SK-N-SH (cell line): Measurements from ENCODE around the gene TMEM198. TPM values are rescaled to one million over a fixed set of nuclear protein-coding genes. Genes with fewer than 3 reads are reported as not detected.

Experiments
- CTCF ChIA-PET: fragments of 300-600, 350-600 bp; formaldehyde crosslinking; extraction: SDS; loops from one replicate; lab custom pipeline; 2021; lab: Yijun Ruan, JAX
- POLR2A ChIA-PET: fragments of 350-600 bp; sonication (Branson Sonifier 250); formaldehyde crosslinking; extraction: SDS; loops from one replicate; lab custom pipeline; 2020; ENCODE audit warnings: antibody characterized with exemption, inconsistent platforms; lab: Yijun Ruan, JAX
- DNase-seq: peaks from one replicate; pipeline ENCODE4 v3.0.0; 2012
- H2AFZ ChIP-seq: fragments of 200-600 bp; sonication (generic); 2 replicates; pipeline ENCODE4 v1.8.1; 2016; ENCODE audit warnings: antibody characterized with exemption, mild to moderate bottlenecking, low read depth
- H3F3A ChIP-seq: fragments of 200-600 bp; sonication (generic); replicated peaks from 2 replicates; pipeline ENCODE3; 2016; ENCODE audit warnings: antibody characterized with exemption, mild to moderate bottlenecking; ENCODE audit not compliant: insufficient read depth
- H3K27ac ChIP-seq, 2 experiments: fragments of 200-500 bp in 1 of 2; fragments of 200-600 bp in 1 of 2; sonication (Bioruptor generic) in 1 of 2; sonication (generic), shearing (Covaris generic) in 1 of 2; 2 replicates each; pipeline versions ENCODE4 v1.5.1 to v1.6.1; 2014 to 2016; ENCODE audit warnings: low read depth in 2 of 2, inconsistent platforms in 1 of 2, low read length in 1 of 2, mild to moderate bottlenecking in 1 of 2, mixed read lengths in 1 of 2
- H3K27me3 ChIP-seq: fragments of 200-600 bp; sonication (generic), shearing (Covaris generic); 2 replicates; pipeline ENCODE4 v1.6.1; 2016; ENCODE audit warnings: mixed run types; ENCODE audit not compliant: insufficient read depth
- H3K36me3 ChIP-seq, 2 experiments: fragments of 200-500 bp in 1 of 2; fragments of 200-600 bp in 1 of 2; sonication (Bioruptor generic) in 1 of 2; sonication (generic) in 1 of 2; replicated peaks in 1 of 2; 2 replicates each; pipeline versions ENCODE3 to v1.5.1; 2014 to 2016; ENCODE audit warnings: low read length in 1 of 2, mild to moderate bottlenecking in 1 of 2; ENCODE audit not compliant: insufficient read depth in 2 of 2, control insufficient read depth in 1 of 2
- H3K4me1 ChIP-seq, 2 experiments: fragments of 200-500 bp in 1 of 2; fragments of 200-600 bp in 1 of 2; sonication (Bioruptor generic) in 1 of 2; sonication (generic), shearing (Covaris generic) in 1 of 2; 2 replicates each; pipeline versions ENCODE4 v1.5.1 to v1.6.1; 2014 to 2016; ENCODE audit warnings: low read depth in 1 of 2, low read length in 1 of 2, mixed run types in 1 of 2; ENCODE audit not compliant: insufficient read depth in 2 of 2, control insufficient read depth in 1 of 2
- H3K4me2 ChIP-seq: fragments of 200-600 bp; sonication (generic), shearing (Covaris generic); 2 replicates; pipeline ENCODE4 v1.6.1; 2017; ENCODE audit warnings: mixed run types
- H3K4me3 ChIP-seq, 2 experiments: fragments of 200-500 bp in 1 of 2; fragments of 200-600 bp in 1 of 2; sonication (Bioruptor generic) in 1 of 2; sonication (generic), shearing (Covaris generic) in 1 of 2; 2 replicates each; pipeline versions ENCODE4 v1.5.1 to v1.8.1; 2014 to 2016; ENCODE audit warnings: low read depth in 2 of 2, inconsistent platforms in 1 of 2, low read length in 1 of 2, mild to moderate bottlenecking in 1 of 2, mixed read lengths in 1 of 2, moderate library complexity in 1 of 2
- H3K79me2 ChIP-seq: fragments of 200-600 bp; sonication (generic); 2 replicates; pipeline ENCODE4 v1.8.1; 2017; ENCODE audit warnings: mild to moderate bottlenecking; ENCODE audit not compliant: insufficient read depth
- H3K9ac ChIP-seq: fragments of 200-600 bp; sonication (generic); 2 replicates; pipeline ENCODE4 v1.6.1; 2017; ENCODE audit warnings: mixed run types
- H3K9me2 ChIP-seq: fragments of 200-600 bp; sonication (generic); 2 replicates; pipeline ENCODE4 v1.6.1; 2017; ENCODE audit warnings: mixed run types
- H3K9me3 ChIP-seq: fragments of 200-600 bp; sonication (generic); 2 replicates; pipeline ENCODE4 v1.6.1; 2017; ENCODE audit warnings: mixed run types, mild to moderate bottlenecking, moderate library complexity
- H4K20me1 ChIP-seq: fragments of 200-600 bp; sonication (generic); 2 replicates; pipeline ENCODE4 v1.6.1; 2017; ENCODE audit warnings: mild to moderate bottlenecking, mixed run types; ENCODE audit not compliant: insufficient read depth
- CHD2 ChIP-seq: fragments of 150-350 bp; IDR thresholded peaks from 2 replicates; pipeline ENCODE4 v1.6.1; 2018; ENCODE audit warnings: low read length; ENCODE audit not compliant: partially characterized antibody
- CTCF ChIP-seq: fragments of 200-600 bp; sonication (generic); IDR thresholded peaks from 2 replicates; pipeline ENCODE4 v1.6.1; 2017; ENCODE audit warnings: antibody characterized with exemption, mild to moderate bottlenecking, moderate library complexity
- FOSL2 ChIP-seq: IDR thresholded peaks from 2 replicates; pipeline ENCODE4 v1.4.0; 2012; ENCODE audit warnings: low read depth, mild to moderate bottlenecking, moderate library complexity, borderline replicate concordance
- GABPA ChIP-seq: IDR thresholded peaks from 2 replicates; pipeline ENCODE4 v1.4.0; 2012; ENCODE audit warnings: low read depth, mild to moderate bottlenecking
- MAX ChIP-seq: IDR thresholded peaks from 2 replicates; pipeline ENCODE4 v1.4.0; 2012; ENCODE audit warnings: low read depth
- RAD21 ChIP-seq: IDR thresholded peaks from 2 replicates; pipeline ENCODE4 v1.6.1; 2012; ENCODE audit warnings: mild to moderate bottlenecking, low read length
- REST ChIP-seq: IDR thresholded peaks from 2 replicates; pipeline ENCODE4 v1.6.1; 2012; ENCODE audit warnings: mild to moderate bottlenecking, low read depth, low read length, moderate library complexity
- RFX5 ChIP-seq: IDR thresholded peaks from 2 replicates; pipeline ENCODE4 v1.6.1; 2012; ENCODE audit warnings: mild to moderate bottlenecking, improper control_type of control experiment, low read length
- RXRA ChIP-seq: IDR thresholded peaks from 2 replicates; pipeline ENCODE4 v1.4.0; 2012; ENCODE audit warnings: low read depth, mild to moderate bottlenecking, borderline replicate concordance
- WGBS: methylation state at CpG from one replicate; pipeline ENCODE4 v1.1.6; 2017; ENCODE audit warnings: low lambda C conversion rate; 5-methylcytosine and 5-hydroxymethylcytosine counted together
- polyA plus RNA-seq, 3 experiments: library from polyadenylated mRNA; depleted of rRNA; stranded (reverse); fragments of >200 nt; gene quantifications; 2 replicates each; pipeline ENCODE4 v1.2.3, GENCODE V29; 2012

TMEM198 gene
- polyA plus RNA-seq, 1 of the 3 experiments (the other 2 are of a cell fraction), result 4.7 TPM

- TF ChIP-seq REST (no peak), CHD2 (no peak), RFX5 (no peak), GABPA (no peak), CTCF (no peak), FOSL2 (no peak), RXRA (no peak), RAD21 (no peak), MAX (no peak)
Measured at GRCh38 chr2:219517954-219518778, 25.7 kb upstream of the TMEM198 start (continued).

- H3K4me3 ChIP-seq, result no peak overlapping the region; a peak in 1 of 4 replicates
Measured at GRCh38 chr2:219519526-219519916, 24.3 kb upstream of the TMEM198 start.

More at GRCh38 chr2:219519526-219519916, 24.3 kb upstream of the TMEM198 start:
- Histone ChIP-seq H4K20me1 (no peaks in the 10 kb centered on the region), H3K27me3 (peaks cover 16% of the 10 kb centered on the region; the same call in 1 of the 2 replicates), H3K9me3 (no peaks in the 10 kb centered on the region), H3K9me2 (no peaks in the 10 kb centered on the region), H3K27ac (peak overlapping the region in 1 of 2 experiments; percentile 90; a peak in 2 of 4 replicates), H3F3A (no peaks in the 10 kb centered on the region), H3K79me2 (no peaks in the 10 kb centered on the region), H3K36me3 (no peaks in the 10 kb centered on the region), H3K9ac (no peak overlapping the region), H3K4me1 (peaks cover 12 to 77% of the 10 kb centered on the region in 2 experiments; a peak in 1 of 4 replicates), H3K4me2 (no peak overlapping the region), H2AFZ (no peak overlapping the region)
- ChIA-PET POLR2A (interaction anchor here (0.8 to 3.6 kb wide), 5 partner anchors 8 to 523 kb away, joined by 3 to 36 read pairs (median 8); a partner anchor contains a TSS), CTCF (interaction anchor here (1.4 to 62.1 kb wide), 6 partner anchors 5 to 118 kb away, joined by 5 to 2824 read pairs (median 140); partner anchors contain the start of genes ASIC4, CHPF, GMPPA and TMEM198)
- DNase-seq, result no peak
- WGBS, result 90% methylated on average over 7 of the region's 9 CpGs
- TF ChIP-seq RFX5 (no peak), REST (peak; percentile 60; the same call in 1 of the 2 replicates)
